Endothelial cell of umbilical vein (primary cell): Measurements from ENCODE around the gene ADGRD1.

Experiments
- EZH2 ChIP-seq: IDR thresholded peaks from 2 replicates; pipeline ENCODE4 v1.6.1; 2012; ENCODE audit warnings: borderline replicate concordance, low read depth, mild to moderate bottlenecking, moderate library complexity, low read length, inconsistent platforms; ENCODE audit not compliant: severe bottlenecking
- MYC ChIP-seq: IDR thresholded peaks from one replicate; pipeline ENCODE4 v1.6.1; 2011; ENCODE audit warnings: mild to moderate bottlenecking, low read depth, low read length
- POLR2A ChIP-seq: IDR thresholded peaks from 2 replicates; pipeline ENCODE4 v1.6.1; 2012; ENCODE audit warnings: low read depth, mild to moderate bottlenecking, control low read depth, low read length
- POLR2AphosphoS5 ChIP-seq: IDR thresholded peaks from 2 replicates; pipeline ENCODE4 v1.6.1; 2012; ENCODE audit warnings: low read depth, mild to moderate bottlenecking, control low read depth, low read length, moderate library complexity; ENCODE audit not compliant: insufficient read depth
- TF ChIP-seq, protein P1 (sequence below), 2 donors: IDR thresholded peaks; 1 replicate in 1 of 2; 2 replicates in 1 of 2; pipeline ENCODE4 v1.5.1; 2011; ENCODE audit warnings: low read length in 2 of 2, mild to moderate bottlenecking in 2 of 2, moderate library complexity in 2 of 2, control low read depth in 1 of 2, inconsistent platforms in 1 of 2, low read depth in 1 of 2; ENCODE audit not compliant: insufficient read depth in 1 of 2; ENCODE audit errors: extremely low read depth in 1 of 2

DNA sequence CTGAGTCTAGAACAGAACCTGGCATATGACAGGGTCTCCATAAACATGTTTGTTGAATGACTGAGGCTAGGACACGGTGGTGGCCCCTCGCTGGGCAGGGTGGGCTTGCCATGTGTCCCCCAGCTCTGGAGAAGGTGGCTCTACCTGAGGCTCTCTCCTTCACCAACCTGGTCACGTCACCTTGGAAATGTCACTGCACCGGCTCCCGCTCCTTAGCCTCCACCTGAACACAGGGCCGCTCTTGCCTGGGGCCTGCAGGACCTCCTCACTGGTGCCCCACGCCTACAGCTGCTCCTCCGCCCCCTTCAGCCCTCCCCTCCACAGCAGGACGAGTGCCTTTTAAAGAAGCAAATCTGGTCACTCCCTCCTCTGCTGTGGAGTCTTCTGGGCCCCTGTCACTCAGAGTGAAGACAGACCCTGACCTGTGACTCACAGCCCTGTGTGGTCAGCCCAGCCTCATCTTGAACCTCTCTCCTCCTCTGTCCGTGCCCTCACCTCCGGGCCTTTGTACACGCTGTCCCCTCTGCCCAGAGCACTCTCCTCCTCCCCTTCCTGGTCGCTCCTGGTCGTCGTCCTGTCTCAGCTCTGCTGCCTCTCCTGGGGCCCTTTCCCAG, 81.0 kb downstream of the ADGRD1 start:
- TF ChIP-seq, protein P1, sequence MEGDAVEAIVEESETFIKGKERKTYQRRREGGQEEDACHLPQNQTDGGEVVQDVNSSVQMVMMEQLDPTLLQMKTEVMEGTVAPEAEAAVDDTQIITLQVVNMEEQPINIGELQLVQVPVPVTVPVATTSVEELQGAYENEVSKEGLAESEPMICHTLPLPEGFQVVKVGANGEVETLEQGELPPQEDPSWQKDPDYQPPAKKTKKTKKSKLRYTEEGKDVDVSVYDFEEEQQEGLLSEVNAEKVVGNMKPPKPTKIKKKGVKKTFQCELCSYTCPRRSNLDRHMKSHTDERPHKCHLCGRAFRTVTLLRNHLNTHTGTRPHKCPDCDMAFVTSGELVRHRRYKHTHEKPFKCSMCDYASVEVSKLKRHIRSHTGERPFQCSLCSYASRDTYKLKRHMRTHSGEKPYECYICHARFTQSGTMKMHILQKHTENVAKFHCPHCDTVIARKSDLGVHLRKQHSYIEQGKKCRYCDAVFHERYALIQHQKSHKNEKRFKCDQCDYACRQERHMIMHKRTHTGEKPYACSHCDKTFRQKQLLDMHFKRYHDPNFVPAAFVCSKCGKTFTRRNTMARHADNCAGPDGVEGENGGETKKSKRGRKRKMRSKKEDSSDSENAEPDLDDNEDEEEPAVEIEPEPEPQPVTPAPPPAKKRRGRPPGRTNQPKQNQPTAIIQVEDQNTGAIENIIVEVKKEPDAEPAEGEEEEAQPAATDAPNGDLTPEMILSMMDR (IDR thresholded peaks at IDR 0.05; ENCODE audit: extremely low read depth in 1 of 2, insufficient read depth in 1 of 2, low read depth in 1 of 2, low read length in 2 of 2) = no peak
- TF ChIP-seq POLR2A (no peak), POLR2AphosphoS5 (no peak), EZH2 (no peak), MYC (no peak)
